GM19043 (cell line): Measurements from ENCODE around the gene ARMH2.

Experiments
- ATAC-seq: cut with Tn5 transposase; IDR thresholded peaks from one replicate; pipeline ENCODE4 v1.9.1; 2021; ENCODE audit warnings: low read depth; ENCODE audit not compliant: unreplicated experiment

ARMH2 gene

DNA sequence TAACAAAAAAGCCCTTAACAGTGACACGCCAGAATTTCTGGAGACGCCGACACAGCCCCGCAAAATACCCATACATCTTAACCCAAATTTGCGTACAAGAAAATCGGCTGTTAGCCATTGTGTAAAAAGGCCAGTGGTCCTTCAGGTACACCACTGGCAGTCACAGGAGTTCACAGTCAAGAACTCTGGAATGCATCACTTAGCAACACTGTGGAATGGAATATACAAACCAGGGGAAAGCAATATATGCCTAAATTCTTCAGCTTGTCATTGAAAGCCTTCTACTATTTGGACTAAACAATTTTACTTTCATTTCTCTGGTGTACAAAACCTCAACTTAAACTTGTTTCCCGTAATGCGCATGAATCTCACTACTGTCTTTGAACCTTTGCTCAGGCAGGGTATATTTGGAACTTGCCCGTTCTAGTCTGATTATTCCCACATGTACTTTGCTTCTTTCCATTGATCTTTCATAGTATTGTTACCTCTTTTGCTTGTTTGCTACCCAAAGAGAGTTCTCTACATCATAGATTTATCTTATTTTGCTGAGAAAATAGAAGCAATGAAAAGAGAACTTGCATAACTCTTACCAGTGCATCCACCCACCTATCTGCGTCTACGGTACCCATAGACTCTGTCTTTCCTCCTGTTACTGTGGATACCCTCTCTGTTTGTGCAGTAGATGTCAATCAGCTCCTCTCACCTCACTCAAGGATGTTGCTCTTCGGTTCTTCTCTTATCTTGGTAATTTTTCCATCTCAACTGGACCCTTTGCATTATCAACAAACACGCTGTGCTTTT, at the start of gene ARMH2:
TSS of gene ARMH2 (minus strand) at position 178 of the 801 bp plus-strand sequence. CDS start at position 118, 60 bp downstream.
- ATAC-seq = no peak

DNA sequence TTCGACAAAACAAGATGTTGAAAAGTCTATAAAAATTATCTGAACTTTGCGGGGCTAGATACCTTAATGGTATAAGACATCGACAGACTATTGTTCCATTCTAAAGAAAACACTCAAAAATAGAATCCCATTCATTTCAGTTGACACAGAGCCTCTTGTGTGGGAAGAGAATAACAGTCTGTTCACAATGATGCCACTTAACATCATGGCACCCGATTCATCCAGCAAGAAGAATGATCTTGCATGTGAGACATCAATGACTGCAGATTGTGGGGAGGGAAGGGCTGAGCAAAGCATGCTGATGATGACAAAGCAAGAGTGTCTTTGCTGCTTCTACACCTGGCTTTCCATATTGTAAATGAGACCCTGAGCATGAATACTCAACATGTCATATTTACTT, 49.7 kb upstream of the ARMH2 start:
- ATAC-seq = no peak

DNA sequence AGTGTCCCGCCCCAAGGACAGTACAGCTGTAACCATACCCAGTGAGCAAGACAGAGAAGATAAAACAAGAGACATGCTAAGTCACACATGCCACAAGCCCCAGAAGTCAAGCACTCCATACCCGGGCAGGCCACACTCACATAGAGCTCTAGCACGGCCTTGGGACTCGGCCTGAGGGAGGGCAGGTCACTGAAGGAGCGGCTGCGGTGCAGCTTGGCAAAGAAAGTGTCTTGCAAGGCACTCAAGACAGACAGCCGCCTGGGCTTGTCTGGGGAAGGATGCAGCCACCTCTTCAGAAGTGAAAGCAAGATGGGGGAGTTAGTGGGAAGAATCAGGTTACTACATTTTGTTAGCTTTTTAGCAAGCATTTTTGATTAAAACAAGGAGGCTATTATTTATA, 48.7 kb upstream of the ARMH2 start:
- ATAC-seq = no peak

DNA sequence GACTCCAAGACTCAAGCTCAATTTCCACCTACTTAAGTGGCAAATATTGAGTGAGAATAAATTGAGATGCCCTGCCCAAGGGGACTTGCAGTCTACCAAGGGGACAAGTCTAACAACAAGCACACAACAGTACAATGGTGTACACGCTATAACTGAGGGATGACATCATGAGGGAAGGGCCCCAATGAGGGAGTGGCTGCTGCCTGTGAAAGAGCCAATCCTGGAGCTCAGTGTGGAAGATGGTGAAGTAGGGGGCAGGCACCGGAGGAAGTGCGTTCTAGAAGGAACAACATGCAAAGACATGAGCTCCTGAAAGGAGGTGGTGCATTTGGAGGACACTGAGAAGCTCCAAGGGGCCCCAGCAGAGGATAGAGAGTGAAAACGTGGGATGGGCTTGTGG, 46.9 kb upstream of the ARMH2 start:
- ATAC-seq = no peak

DNA sequence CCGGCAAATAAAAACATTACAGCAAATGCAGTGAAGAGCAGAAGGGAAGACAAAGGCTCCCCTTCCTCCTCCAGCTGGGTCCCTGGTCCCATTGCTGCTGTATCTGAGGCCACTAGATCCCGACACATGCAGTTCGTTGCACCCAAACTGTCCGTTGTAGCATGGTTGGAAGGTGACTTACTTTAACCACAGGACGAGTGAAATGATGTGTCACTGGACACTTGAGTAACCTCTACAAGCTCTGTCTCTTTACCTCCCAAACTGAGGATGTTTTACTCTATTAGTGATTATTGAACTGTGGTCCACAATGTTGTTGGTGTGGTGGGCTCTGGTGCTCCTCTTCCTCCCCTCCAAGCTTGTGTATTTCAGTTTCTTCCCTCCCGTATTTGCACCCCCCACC, 46.2 kb upstream of the ARMH2 start:
- no peak for ATAC-seq

DNA sequence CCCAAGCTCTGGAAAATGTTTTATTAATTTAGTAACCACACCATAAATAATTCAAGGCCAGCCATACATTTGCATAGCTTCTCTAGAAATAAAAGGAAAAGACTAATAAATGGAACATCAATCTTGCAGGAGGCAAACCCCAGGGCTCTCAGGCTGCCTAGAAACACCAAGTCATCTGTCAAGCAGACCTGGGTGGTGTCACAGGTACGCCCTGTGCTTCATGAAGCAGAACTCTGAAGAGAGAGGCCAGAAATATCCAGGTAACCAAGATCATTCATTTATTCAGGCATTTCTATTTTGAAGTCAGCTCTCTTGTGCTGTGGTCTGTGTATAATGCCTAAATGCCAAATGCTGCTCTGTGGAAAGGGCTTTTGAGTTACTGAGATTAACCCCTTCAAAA, 45.3 kb upstream of the ARMH2 start:
- ATAC-seq = no peak

DNA sequence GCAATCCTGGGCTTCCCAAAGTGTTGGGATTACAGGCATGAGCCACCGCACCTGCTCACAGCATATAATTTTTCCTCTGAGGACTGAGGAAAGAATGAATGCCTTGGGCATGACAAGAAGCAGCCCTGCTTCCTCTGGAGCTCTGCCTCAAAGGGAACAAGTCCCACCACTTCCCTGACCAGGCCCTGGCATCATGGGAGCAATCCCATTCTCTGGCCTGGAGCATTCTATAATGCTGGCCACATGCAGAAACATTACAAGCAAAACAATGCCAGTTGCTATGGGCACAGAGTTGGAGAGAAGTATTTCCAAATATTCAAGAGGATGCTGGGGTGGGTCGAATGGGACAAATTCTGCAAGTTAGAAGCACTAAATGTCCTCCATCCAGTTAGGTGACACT, 41.5 kb upstream of the ARMH2 start:
- ATAC-seq = no peak

DNA sequence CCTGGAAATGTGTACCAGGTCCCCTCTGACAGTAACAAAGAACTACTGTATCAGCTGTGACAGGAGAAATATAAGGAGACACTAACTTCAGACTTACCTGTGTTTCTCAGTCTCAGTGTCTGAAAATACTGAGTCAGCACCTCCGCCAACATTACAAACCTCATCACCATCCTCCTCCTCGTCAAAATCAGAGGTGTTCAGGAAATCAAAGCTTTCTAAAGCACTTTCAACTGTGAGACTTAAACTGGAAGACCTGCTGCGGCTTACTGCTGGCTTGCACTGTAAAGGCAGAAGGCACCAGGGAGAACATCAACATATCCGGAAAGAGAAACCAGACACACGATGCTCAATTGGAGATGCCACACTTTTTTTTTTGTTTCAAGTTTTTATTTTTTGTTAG, 40.3 kb upstream of the ARMH2 start:
- ATAC-seq = no peak

DNA sequence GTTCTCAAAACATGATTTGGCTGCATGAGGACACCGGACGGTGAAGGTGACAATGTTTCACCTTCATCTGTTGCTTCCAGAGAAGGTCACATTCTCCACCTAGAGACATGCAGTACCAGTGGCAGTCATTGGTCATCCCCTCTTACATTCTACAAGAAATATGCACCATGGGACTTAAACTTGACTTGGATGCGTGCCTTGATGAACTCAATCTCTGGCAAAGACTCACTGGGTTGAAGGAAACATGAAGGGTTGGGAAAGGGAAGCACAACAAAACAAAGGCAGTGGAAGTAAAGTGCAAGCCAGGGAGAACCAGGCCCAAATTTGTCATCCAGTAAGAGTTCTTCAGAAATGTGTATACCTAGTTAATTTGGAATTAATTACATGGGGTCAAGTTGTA, 39.4 kb upstream of the ARMH2 start:
- no peak for ATAC-seq

DNA sequence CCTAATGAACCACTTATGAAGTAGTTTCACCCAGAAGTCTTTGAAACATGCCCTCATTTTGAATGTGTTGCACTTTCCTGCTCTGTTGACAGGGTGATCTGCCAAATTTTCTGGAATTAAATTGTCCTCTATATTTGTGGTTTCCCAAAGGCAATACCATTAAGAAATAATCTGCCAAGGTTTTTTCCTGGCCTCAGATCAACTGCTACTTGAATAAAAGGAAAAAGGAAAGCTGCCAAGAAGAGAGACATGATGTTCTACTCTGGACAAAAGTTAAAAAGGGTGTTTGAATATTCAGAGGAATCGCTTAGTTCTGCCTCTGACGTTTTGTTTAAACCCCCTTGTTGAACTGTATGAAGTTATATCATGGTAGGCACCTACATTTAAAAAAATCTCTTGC, 37.4 kb upstream of the ARMH2 start:
- ATAC-seq = no peak

DNA sequence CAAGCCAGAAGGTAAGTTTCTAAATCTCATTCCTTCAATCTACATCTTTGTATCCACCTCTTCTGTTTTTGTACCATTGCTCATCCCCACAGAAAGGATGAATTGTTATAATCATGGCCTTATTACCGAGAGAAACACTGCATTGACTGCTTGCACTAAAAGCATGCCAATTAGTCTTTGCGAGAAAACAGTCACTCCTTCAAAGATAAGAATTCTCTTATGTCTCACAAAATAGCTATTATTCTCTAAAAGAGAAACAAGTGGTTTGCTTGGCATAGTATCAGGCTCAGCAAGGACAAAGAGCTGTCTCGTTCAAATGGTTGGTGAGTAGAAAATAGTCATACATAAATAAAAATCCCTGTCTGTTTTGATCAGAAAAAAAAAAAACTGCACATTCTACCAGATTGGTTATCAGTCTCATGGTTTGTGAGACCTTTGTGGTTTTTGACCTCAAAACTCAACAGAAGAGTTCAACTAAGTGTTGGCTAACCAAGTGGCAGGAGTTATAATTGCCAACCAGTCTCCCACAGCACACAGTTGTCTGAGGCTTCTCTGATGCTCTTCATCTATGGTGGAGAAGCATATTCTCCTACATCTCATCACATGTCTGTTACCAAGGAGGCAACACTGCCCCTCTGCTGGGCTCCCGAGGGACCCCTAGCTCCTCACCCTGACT, 35.1 kb upstream of the ARMH2 start:
- ATAC-seq = no peak

DNA sequence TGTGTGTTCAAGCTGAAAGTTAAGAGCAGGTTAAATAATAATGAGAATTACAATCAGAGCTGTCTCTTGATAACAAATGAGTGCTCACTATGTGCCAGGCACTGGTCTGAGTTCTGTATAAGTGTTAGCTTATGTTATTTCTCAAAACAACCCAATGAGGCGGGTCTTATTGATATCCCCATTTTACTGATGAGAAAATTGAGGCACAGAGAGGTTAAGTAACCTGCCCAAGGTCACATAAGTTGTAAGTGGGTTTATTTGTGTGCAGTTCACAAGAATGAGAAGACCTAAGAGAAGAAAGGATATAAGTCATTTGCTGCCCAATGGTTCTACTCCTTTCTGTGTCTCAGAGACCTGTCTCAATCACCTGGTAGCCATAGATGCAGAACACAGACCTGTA, 34.1 kb upstream of the ARMH2 start:
- ATAC-seq = no peak

DNA sequence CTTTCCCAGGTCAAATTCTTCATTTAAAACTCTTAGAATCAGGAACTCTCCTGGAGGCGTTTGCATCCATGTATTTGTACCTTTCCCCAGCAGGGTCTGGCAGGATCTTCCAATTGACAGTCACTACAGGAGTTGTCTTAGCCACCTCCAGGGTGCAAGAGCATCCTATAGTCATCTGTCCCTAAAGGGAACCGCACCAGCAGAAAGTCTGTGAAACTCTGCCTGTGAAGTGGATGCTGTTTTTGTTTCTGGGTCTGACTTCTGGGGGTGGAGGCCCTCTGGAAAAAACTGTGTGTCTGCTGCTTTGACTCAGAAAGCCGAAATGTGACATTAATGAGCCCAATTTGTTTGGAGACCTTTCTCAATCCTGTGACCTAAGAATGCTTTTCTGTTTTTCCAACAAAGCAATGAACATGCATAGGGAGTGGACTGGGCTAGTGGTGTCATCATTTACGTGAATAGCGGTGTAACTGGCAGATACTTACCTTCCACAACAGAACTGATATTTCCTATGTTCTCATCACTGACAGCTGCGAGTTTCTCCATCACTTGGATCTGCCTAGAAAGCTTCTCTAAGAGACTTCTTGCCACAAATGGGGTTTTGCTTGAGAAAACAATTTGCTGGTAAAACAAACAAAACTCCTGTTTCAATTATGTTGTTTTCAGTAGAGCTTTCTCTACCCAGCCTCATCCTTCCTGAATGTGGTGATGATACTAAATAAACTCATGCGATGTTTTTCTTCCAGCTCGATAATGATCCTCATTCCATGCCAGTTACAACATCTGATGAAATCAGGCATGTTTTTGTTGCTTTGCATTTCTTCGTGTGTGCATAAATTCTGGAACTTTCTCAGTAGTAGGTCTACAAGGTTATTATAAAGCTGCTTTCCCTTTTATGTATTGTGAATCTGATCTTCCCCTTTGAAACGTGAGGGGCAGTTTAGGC, 33.3 kb upstream of the ARMH2 start:
- ATAC-seq = no peak

DNA sequence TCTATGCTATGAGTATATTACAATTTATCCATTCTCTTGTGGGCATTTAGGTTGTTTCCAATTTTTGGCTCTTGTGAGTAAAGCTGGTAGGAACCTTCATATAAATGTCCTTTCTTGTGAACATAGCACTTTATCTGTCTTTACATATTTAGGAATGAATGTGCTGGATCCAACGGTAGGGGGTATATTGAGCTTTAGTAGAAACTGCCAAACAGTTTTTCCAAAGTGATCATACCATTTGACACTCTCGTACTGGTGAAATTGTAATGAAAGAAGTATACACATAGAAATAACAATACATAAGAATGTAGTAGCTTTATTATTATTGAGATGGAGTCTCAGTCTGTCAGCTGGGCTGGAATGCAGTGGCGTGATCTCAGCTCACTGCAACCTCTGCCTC, 30.9 kb upstream of the ARMH2 start:
- ATAC-seq = no peak

DNA sequence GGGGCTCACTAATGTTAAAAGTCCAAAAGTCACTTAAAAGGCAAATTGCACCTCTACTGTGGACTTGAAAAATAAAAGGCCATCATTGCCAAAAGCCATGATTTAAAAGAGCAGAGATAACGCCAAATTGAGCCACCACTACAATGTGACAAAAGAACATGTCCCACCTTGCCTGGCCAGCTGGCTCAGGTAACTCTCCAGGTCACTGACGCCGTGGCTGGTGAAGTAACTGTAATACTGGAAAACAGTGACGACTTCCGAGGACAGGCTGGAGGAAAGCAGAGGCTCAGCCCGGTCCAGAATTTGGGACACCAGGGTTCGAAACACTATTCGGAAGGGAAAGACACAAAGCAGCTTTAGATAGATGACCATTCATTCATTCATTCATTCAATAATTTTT, 29.3 kb upstream of the ARMH2 start:
- no peak for ATAC-seq

DNA sequence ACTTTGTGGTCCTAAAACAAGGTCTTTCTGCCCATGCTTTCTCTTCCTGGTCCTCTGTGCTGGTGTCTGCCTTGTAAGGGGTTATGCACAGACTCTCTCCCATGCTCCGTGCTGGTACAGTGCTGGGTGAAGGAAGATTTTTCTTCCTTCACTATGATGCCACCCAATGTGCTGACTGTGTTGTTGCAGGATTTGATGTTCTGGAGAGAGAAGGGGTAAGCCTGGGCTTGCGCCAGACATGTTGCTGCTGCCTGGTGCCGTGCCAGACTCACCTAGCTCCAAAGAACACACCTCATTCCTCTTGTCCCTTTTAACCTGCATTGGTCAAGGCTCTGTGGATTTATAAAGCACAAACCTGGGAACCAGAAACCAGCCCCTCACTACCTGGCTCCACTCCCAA, 28.4 kb upstream of the ARMH2 start:
- ATAC-seq = no peak

DNA sequence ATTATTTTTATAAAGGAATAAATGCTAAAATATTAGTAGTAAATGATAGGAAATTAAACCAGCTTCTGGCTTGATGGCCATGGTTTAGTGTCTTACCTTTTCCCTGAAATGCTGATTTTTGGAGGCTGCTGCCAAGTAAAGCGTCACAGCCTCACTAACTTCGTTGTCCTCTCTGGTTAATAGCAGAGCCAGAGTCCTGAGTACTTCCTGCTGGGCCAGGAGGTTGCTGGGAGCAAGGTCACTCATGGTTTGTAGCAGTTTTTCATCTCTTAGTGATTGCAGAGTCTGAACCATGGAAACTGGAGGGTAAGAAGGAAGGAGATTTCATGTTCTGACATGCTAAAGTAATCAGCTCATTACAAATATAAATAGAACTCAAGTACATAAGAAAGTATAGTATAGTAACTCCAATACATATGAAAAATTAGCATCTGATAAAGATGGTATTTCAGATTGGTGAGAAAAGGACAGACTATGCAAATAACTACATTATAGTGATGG, 26.5 kb upstream of the ARMH2 start:
- ATAC-seq = no peak

DNA sequence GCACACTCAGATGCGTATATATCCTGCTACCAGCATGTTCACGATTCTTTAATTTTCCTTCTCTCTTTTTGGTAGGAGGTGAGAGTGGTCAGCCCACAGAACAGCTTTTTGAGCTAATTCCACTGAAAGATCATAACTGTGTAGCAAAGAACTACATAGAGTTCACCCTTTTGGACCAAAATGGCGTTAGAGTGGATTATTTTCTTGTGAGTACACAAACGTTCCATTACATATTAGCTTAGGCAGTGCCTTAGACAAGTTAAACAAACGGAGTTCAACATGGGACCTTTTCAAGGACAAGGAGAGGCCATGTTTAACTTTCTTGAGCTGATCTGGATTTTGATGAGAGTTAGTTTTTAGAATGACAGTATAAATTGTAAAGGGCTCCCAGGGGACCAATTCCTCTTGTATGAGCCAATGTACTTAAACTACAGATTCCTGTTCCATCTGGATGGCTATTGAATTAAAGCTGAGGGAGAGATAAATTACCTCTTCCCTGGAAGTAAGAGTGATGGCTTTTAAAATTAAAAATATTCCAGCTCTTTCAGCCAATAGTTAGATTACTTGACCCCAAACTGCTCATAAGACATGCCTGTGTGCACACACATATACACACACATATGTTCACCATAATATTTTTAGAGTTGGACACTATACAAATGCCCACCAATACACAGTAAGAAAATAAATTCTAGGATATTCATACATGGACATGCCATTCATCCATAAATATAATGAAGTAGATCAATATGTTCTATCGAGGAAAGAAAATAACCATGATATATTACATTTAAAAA, 25.6 kb upstream of the ARMH2 start:
- ATAC-seq = no peak

DNA sequence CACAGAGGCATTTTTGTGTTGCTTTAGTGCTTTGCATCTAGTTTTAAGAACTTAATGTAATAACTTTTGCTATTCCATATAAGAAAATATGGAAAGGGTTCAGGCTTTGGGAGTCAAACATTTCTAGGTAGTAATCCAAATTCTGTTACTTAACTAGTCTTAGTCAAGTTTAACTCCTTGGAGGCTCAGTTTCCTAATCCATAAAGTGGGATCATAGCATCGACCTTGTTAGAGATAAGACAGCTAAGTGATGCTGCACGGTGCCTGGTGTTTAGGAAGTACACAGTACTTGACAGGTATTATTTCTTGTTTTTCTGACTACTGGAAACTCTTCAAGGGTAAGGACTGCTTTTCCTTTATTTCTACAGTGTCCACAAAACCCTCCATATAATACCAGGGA, 24.5 kb upstream of the ARMH2 start:
- no peak for ATAC-seq

DNA sequence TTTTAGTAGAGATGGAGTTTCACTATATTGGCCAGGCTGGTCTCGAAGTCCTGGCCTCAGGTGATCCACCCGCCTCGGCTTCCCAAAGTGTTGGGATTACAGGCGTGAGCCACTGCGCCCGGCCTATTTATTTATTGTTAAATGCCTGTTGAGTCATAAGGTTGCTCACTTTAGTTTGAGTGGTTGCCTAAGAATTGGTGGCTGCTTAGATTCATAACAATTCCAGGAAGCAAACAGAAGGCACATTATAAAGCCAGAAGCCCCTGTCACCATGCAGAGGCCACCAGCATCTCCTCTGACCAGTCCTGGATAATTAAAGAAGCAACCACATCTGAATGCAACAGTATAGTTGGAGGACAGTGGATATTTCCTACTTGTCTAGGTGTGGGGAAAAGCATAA, 24.0 kb upstream of the ARMH2 start:
- ATAC-seq = no peak
